Effector memory CD4-positive, alpha-beta T cell (primary cell): Measurements from ENCODE around the gene SERPINB5.

Experiments
- DNase-seq, 3 donors: peaks; one replicate each; pipeline ENCODE4 v3.0.0-alpha.2; 2020
- H3K27ac ChIP-seq: 2 replicates; pipeline ENCODE4 v1.7.0; 2013; ENCODE audit warnings: mild to moderate bottlenecking, low read length, moderate library complexity; ENCODE audit not compliant: insufficient read depth, poor library complexity, severe bottlenecking
- H3K27me3 ChIP-seq: replicated peaks from 2 replicates; pipeline ENCODE4 v1.7.0; 2013; ENCODE audit warnings: mild to moderate bottlenecking, low read length; ENCODE audit not compliant: insufficient read depth, control insufficient read depth, poor library complexity, severe bottlenecking
- H3K36me3 ChIP-seq: 2 replicates; pipeline ENCODE4 v1.7.0; 2013; ENCODE audit warnings: mild to moderate bottlenecking, low read length, moderate library complexity; ENCODE audit not compliant: control insufficient read depth, insufficient read depth
- H3K4me1 ChIP-seq: 2 replicates; pipeline ENCODE4 v1.7.0; 2013; ENCODE audit warnings: low read length, mild to moderate bottlenecking; ENCODE audit not compliant: control insufficient read depth, insufficient read depth, poor library complexity, severe bottlenecking
- H3K4me3 ChIP-seq: 2 replicates; pipeline ENCODE4 v1.7.0; 2013; ENCODE audit warnings: low read length, low read depth, mild to moderate bottlenecking; ENCODE audit not compliant: insufficient read depth, poor library complexity, severe bottlenecking
- H3K9me3 ChIP-seq: 2 replicates; pipeline ENCODE4 v1.7.0; 2013; ENCODE audit warnings: mild to moderate bottlenecking, low read length, moderate library complexity; ENCODE audit not compliant: control insufficient read depth

SERPINB5 gene

GRCh38 chr18:63515801-63516200, 39.0 kb downstream of the SERPINB5 start:
- no peaks in the 10 kb centered on the region for H3K4me1 ChIP-seq
- DNase-seq, result no peak
- no peaks in the 10 kb centered on the region for H3K9me3 ChIP-seq
- H3K27ac ChIP-seq, result no peak overlapping the region
- no peaks in the 10 kb centered on the region for H3K27me3 ChIP-seq
- H3K36me3 ChIP-seq, result no peaks in the 10 kb centered on the region
- H3K4me3 ChIP-seq, result no peak overlapping the region

GRCh38 chr18:63518178-63519012, 41.6 kb downstream of the SERPINB5 start:
- no peaks in the 10 kb centered on the region for H3K4me1 ChIP-seq
- no peaks in the 10 kb centered on the region for H3K36me3 ChIP-seq
- H3K9me3 ChIP-seq, result no peaks in the 10 kb centered on the region
- peak in 1 of 3 donors; percentile 34 for DNase-seq
- no peak overlapping the region for H3K27ac ChIP-seq
- H3K4me3 ChIP-seq, result no peak overlapping the region
- no peaks in the 10 kb centered on the region for H3K27me3 ChIP-seq

DNA sequence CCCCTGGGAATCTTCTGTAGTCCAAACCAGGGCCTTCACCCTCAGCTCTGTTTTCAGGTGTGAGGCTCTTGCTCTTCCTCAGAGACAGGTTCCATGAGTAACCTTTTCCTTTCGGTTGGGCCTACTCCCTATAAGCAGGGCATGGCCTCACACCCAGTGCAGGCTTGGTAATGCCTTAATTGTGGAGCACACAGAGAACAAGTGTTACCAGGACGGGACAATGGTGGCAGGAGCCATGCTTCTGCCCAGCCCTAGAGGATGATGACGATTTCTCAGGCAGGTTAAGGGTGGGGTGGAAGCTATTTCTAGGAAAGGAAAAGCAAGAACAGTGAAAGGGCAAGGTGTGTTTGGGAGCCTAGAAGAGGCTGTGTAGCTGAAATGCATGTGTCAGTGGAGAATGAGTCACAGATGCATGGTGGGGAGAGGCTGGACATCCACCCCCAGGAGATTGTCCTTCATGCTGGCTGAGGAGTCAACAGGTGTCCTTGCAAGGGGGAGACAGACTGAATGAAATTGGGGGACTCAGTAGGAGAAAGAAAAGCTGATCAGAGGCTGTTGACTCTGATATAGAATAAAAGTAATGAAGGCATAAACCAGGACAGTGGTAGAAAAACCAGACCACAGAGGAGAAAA, 43.4 kb downstream of the SERPINB5 start:
- DNase-seq, result no peak
- H3K9me3 ChIP-seq, result no peaks in the 10 kb centered on the region
- no peaks in the 10 kb centered on the region for H3K36me3 ChIP-seq
- no peaks in the 10 kb centered on the region for H3K27me3 ChIP-seq
- H3K27ac ChIP-seq, result no peak overlapping the region
- H3K4me1 ChIP-seq, result no peaks in the 10 kb centered on the region
- H3K4me3 ChIP-seq, result no peak overlapping the region

- no peaks in the 10 kb centered on the region for H3K4me1 ChIP-seq
- no peak overlapping the region for H3K27ac ChIP-seq
- H3K9me3 ChIP-seq, result no peaks in the 10 kb centered on the region
- H3K27me3 ChIP-seq, result no peaks in the 10 kb centered on the region
- H3K4me3 ChIP-seq, result no peak overlapping the region
- DNase-seq, result no peak
- no peaks in the 10 kb centered on the region for H3K36me3 ChIP-seq
Measured at GRCh38 chr18:63523660-63524059, 46.9 kb downstream of the SERPINB5 start.

DNA sequence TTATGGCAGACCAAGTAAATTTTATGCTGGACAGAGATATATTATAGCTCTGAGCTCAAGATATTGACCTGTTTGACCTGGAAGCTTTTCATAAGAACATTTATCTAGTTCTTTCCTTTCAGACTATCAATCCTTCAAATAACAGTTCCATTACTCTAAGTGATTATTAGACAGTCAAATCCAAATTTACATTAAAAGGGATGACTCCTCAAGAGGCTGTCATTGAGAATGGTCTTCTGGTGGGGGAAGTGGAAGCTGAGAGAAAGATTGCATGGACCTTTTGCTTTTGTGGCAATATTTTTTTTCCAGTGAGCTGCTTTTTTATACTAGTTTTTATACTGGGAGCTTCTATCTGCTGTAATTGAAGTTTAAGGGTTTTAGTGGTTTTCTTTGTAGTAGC, 50.5 kb downstream of the SERPINB5 start:
- no peaks in the 10 kb centered on the region for H3K36me3 ChIP-seq
- H3K27me3 ChIP-seq, result no peaks in the 10 kb centered on the region
- H3K9me3 ChIP-seq, result no peaks in the 10 kb centered on the region
- H3K4me1 ChIP-seq, result no peaks in the 10 kb centered on the region
- no peak for DNase-seq
- H3K4me3 ChIP-seq, result no peak overlapping the region
- no peak overlapping the region for H3K27ac ChIP-seq

- Histone ChIP-seq H3K9me3 (no peaks in the 10 kb centered on the region), H3K4me3 (no peak overlapping the region), H3K36me3 (no peaks in the 10 kb centered on the region), H3K4me1 (no peaks in the 10 kb centered on the region), H3K27me3 (no peaks in the 10 kb centered on the region), H3K27ac (no peak overlapping the region)
- no peak for DNase-seq
Measured at GRCh38 chr18:63528863-63529492, 52.2 kb downstream of the SERPINB5 start.

GRCh38 chr18:63532471-63532870, 55.7 kb downstream of the SERPINB5 start:
- no peaks in the 10 kb centered on the region for H3K4me1 ChIP-seq
- DNase-seq, result no peak
- no peak overlapping the region for H3K27ac ChIP-seq
- H3K4me3 ChIP-seq, result no peak overlapping the region
- H3K27me3 ChIP-seq, result no peaks in the 10 kb centered on the region
- no peaks in the 10 kb centered on the region for H3K9me3 ChIP-seq
- no peaks in the 10 kb centered on the region for H3K36me3 ChIP-seq

- Histone ChIP-seq H3K27me3 (no peaks in the 10 kb centered on the region), H3K4me3 (no peak overlapping the region), H3K4me1 (no peaks in the 10 kb centered on the region), H3K27ac (no peak overlapping the region), H3K9me3 (no peaks in the 10 kb centered on the region), H3K36me3 (no peaks in the 10 kb centered on the region)
- DNase-seq, result no peak
Measured at GRCh38 chr18:63534615-63535014, 57.9 kb downstream of the SERPINB5 start.

DNA sequence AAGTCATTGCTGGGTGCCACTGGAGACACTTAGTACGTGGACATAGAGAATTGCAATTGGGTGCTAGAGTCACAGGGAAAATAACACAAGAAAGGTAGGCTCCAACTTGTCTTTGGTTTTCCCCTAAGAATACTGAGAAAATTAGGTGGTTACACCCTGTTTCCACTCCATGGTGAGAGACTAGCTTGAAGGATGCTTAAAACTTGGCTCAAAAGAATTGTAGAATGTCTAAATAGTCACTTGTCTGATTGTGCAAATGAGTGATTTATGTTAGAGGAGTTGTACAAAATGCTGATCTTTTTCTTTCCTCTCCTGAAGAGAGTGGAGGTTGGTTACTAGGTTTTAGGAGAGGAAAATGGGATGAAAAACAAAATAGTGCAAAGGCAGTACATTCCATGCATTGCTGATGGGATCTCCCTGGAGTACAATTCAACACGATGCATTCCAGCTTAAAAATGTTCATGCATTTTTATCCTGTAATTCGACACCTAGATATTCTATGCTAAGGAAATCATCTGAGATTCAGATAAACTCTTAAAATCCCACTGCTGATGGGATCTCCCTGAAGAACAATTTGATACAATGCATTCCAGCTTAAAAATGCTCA, 63.2 kb downstream of the SERPINB5 start:
- no peaks in the 10 kb centered on the region for H3K9me3 ChIP-seq
- DNase-seq, result no peak
- H3K27ac ChIP-seq, result no peak overlapping the region
- no peaks in the 10 kb centered on the region for H3K36me3 ChIP-seq
- no peaks in the 10 kb centered on the region for H3K4me1 ChIP-seq
- H3K4me3 ChIP-seq, result no peak overlapping the region
- H3K27me3 ChIP-seq, result no peaks in the 10 kb centered on the region

DNA sequence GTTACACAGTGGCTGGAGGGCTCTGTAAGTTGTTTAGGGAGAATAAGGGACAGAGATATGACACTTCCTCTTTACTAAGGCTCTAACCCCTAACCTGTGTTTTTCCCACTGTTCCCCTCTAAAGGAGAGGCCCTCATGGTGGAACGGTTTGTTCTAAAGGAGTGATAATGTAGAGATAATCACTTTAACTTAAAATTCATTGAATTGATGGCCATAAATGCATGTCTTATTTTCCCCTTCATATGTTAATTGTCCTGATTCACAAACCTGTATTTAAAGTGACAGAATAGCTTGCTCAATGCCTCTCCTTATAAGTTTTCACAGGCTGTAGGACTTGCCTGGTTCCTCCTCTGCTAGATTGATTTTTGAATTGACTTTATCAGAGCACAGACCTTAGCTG, 65.3 kb downstream of the SERPINB5 start, which contains the start of gene SERPINB12:
SERPINB12 (plus strand) TSS at position 301 of the 400 bp plus-strand sequence. CDS start 13,791 bp downstream, outside the sequence.
- no peak for DNase-seq
- Histone ChIP-seq H3K27me3 (no peaks in the 10 kb centered on the region), H3K9me3 (no peaks in the 10 kb centered on the region), H3K27ac (no peak within 1 kb of the TSS), H3K4me3 (no peak within 1 kb of the TSS), H3K4me1 (no peaks in the 10 kb centered on the region), H3K36me3 (no peaks in the 10 kb centered on the region)
